Astrocyte of the spinal cord (primary cell): ENCODE results near the gene PSMB8.

Experiments
- DNase-seq: peaks from one replicate; pipeline ENCODE4 v3.0.0; 2011; ENCODE audit warnings: low read depth, low spot score
- H3K4me3 ChIP-seq: 2 replicates; pipeline ENCODE4 v1.5.1; 2011; ENCODE audit warnings: low read depth, mild to moderate bottlenecking, low read length, moderate library complexity
- in situ Hi-C: cut with HindIII; loops from 2 replicates; pipeline ENCODE4 v1.10.0; 2017; ENCODE audit warnings: low sequenced_read_pairs
- TF ChIP-seq, protein P1 (sequence below): IDR thresholded peaks from 2 replicates; pipeline ENCODE4 v1.5.1; 2012; ENCODE audit warnings: low read depth, mild to moderate bottlenecking, low read length, inconsistent platforms

The PSMB8 gene

GRCh38 chr6:32867554-32868256 lies 23.9 kb upstream of the PSMB8 start:
- DNase-seq = no peak
- in situ Hi-C loops = no loop called here
- H3K4me3 ChIP-seq = no peak overlapping the region
- TF ChIP-seq, protein P1, sequence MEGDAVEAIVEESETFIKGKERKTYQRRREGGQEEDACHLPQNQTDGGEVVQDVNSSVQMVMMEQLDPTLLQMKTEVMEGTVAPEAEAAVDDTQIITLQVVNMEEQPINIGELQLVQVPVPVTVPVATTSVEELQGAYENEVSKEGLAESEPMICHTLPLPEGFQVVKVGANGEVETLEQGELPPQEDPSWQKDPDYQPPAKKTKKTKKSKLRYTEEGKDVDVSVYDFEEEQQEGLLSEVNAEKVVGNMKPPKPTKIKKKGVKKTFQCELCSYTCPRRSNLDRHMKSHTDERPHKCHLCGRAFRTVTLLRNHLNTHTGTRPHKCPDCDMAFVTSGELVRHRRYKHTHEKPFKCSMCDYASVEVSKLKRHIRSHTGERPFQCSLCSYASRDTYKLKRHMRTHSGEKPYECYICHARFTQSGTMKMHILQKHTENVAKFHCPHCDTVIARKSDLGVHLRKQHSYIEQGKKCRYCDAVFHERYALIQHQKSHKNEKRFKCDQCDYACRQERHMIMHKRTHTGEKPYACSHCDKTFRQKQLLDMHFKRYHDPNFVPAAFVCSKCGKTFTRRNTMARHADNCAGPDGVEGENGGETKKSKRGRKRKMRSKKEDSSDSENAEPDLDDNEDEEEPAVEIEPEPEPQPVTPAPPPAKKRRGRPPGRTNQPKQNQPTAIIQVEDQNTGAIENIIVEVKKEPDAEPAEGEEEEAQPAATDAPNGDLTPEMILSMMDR = no peak

- in situ Hi-C loops = no loop called here
- no peak overlapping the region for H3K4me3 ChIP-seq
- TF ChIP-seq, protein P1 = no peak
- DNase-seq = no peak
Measured at GRCh38 chr6:32867022-32867477, 23.2 kb upstream of the PSMB8 start.

DNA sequence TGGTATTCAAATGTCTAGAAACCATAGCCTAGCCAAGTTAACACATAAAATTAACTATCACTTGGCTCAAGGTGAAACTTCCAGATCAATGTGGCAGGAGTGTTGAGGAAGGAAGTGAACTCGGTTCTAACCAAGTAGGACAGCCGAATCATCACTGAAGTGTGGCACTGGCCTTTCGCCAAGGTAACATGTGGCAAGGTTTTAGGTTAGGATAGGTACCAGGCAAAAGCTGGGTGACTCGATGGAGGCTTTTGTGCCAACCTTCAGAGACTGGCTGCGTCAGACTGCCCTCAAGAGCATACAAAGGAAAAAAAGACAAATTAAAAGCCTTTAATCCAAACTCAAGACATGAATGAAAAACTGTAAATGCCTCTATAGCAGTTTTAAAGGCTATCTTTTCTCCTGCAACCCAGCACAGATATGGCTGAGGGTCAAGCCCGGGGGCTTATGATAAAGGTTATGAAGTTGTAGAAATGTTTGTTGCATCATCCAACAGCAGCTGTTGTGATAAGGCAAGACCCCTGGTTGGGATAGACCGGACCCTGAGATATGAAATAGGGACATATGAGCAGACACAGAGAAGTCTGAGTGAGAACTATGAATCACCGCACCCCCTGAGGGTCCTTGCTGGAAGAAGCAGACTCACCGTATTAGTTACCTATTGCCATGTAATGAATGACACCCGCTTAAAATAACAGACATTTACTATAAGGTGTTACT lies 22.0 kb upstream of the PSMB8 start:
- H3K4me3 ChIP-seq = no peak overlapping the region
- no peak for DNase-seq
- TF ChIP-seq, protein P1 = no peak
- in situ Hi-C loops = no loop called here

GRCh38 chr6:32862725-32863124 lies 18.9 kb upstream of the PSMB8 start:
- in situ Hi-C loops = no loop called here
- DNase-seq = no peak
- TF ChIP-seq, protein P1 = no peak
- H3K4me3 ChIP-seq = no peak overlapping the region

GRCh38 chr6:32860674-32861073 lies 16.8 kb upstream of the PSMB8 start:
- no peak for DNase-seq
- H3K4me3 ChIP-seq = no peak overlapping the region
- in situ Hi-C loops = no loop called here
- TF ChIP-seq, protein P1 = no peak

GRCh38 chr6:32858194-32858593 lies 14.3 kb upstream of the PSMB8 start:
- TF ChIP-seq, protein P1 = no peak
- no peak overlapping the region for H3K4me3 ChIP-seq
- in situ Hi-C loops = no loop called here
- DNase-seq = no peak
